GM23338 (cell line): ENCODE data around the gene RGL1.

ENCODE experiments used
- EZH2 ChIP-seq: fragments of 200-600 bp; sonication (generic); IDR thresholded peaks from one replicate; pipeline ENCODE4 v1.8.0; 2017; ENCODE audit warnings: antibody characterized with exemption, mild to moderate bottlenecking, low read depth; ENCODE audit not compliant: unreplicated experiment
- EZH2phosphoT487 ChIP-seq: fragments of 200-600 bp; sonication (generic); IDR thresholded peaks from one replicate; pipeline ENCODE4 v1.8.1; 2018; ENCODE audit warnings: antibody characterized with exemption; ENCODE audit not compliant: unreplicated experiment
- JUNB ChIP-seq: IDR thresholded peaks from one replicate; pipeline ENCODE4 v1.6.1; 2016; ENCODE audit warnings: antibody characterized with exemption; ENCODE audit not compliant: unreplicated experiment
- POLR2AphosphoS5 ChIP-seq: IDR thresholded peaks from 2 replicates; pipeline ENCODE4 v1.6.1; 2016; ENCODE audit warnings: antibody characterized with exemption, low read depth
- TF ChIP-seq, protein P1 (sequence below), 2 experiments: fragments of 200-600 bp in 1 of 2; sonication (generic) in 1 of 2; conservative IDR thresholded peaks; 2 replicates each; pipeline versions ENCODE4 v1.5.1 to v1.6.1; 2016 to 2017; ENCODE audit warnings: antibody characterized with exemption in 2 of 2, low read depth in 2 of 2, mild to moderate bottlenecking in 2 of 2, moderate library complexity in 1 of 2
- TF ChIP-seq, protein P2 (sequence below): IDR thresholded peaks from 2 replicates; pipeline ENCODE4 v1.6.1; 2016; ENCODE audit warnings: antibody characterized with exemption
- TF ChIP-seq, protein P3 (sequence below): IDR thresholded peaks from one replicate; pipeline ENCODE4 v1.6.1; 2018; ENCODE audit warnings: antibody characterized with exemption; ENCODE audit not compliant: unreplicated experiment

DNA sequence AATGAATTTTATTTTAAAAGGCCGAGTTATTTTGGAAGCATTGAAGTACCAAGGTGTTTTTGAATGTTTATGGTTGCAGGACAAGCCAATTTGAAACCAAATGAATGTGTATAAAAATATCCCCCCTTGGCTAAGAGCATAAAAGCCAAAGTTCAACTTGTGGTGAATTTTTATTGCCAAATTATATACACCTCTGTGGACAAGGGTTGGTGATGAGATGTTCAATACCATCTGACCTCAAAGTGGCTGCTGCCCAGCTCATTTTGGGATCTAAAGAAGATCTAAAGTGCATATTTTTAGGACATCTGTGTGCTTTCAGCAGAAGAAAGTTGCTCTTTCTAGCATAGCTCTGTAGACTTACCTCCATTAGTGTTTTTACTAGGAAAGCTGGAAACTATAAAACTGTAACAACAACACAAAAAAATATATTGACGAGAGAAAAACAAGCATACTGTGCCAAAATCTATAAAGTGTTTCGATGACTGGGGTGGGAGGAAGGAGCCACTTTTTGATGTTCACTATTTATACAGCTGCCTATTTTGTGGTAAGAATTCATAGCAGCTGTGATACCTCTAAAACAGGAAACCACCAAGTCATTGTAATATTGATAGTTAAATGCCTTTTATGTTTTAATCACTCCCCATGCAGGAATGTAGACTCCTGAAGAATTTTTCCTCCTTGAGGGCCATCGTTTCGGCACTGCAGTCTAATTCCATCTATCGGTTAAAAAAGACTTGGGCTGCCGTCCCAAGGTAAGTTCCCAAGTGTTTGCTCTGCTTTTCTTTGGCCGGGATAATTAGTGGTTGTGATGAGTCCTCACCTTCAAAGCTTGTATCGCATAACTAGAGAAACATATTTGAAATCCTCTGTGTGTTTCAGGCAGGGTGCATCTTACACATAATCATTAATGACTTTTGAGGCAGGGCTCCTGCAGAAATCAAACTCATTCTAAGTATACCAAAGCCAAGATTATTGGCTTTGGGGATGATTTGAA lies 83.2 kb downstream of the RGL1 start:
- TF ChIP-seq POLR2AphosphoS5 (no peak), EZH2phosphoT487 (no peak), EZH2 (no peak), JUNB (no peak)
- TF ChIP-seq, protein P1, sequence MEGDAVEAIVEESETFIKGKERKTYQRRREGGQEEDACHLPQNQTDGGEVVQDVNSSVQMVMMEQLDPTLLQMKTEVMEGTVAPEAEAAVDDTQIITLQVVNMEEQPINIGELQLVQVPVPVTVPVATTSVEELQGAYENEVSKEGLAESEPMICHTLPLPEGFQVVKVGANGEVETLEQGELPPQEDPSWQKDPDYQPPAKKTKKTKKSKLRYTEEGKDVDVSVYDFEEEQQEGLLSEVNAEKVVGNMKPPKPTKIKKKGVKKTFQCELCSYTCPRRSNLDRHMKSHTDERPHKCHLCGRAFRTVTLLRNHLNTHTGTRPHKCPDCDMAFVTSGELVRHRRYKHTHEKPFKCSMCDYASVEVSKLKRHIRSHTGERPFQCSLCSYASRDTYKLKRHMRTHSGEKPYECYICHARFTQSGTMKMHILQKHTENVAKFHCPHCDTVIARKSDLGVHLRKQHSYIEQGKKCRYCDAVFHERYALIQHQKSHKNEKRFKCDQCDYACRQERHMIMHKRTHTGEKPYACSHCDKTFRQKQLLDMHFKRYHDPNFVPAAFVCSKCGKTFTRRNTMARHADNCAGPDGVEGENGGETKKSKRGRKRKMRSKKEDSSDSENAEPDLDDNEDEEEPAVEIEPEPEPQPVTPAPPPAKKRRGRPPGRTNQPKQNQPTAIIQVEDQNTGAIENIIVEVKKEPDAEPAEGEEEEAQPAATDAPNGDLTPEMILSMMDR (conservative IDR thresholded peaks at IDR 0.05; ENCODE audit: low read depth in 2 of 2) = no peak
- TF ChIP-seq, protein P2, sequence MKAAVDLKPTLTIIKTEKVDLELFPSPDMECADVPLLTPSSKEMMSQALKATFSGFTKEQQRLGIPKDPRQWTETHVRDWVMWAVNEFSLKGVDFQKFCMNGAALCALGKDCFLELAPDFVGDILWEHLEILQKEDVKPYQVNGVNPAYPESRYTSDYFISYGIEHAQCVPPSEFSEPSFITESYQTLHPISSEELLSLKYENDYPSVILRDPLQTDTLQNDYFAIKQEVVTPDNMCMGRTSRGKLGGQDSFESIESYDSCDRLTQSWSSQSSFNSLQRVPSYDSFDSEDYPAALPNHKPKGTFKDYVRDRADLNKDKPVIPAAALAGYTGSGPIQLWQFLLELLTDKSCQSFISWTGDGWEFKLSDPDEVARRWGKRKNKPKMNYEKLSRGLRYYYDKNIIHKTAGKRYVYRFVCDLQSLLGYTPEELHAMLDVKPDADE = no peak
- TF ChIP-seq, protein P3, sequence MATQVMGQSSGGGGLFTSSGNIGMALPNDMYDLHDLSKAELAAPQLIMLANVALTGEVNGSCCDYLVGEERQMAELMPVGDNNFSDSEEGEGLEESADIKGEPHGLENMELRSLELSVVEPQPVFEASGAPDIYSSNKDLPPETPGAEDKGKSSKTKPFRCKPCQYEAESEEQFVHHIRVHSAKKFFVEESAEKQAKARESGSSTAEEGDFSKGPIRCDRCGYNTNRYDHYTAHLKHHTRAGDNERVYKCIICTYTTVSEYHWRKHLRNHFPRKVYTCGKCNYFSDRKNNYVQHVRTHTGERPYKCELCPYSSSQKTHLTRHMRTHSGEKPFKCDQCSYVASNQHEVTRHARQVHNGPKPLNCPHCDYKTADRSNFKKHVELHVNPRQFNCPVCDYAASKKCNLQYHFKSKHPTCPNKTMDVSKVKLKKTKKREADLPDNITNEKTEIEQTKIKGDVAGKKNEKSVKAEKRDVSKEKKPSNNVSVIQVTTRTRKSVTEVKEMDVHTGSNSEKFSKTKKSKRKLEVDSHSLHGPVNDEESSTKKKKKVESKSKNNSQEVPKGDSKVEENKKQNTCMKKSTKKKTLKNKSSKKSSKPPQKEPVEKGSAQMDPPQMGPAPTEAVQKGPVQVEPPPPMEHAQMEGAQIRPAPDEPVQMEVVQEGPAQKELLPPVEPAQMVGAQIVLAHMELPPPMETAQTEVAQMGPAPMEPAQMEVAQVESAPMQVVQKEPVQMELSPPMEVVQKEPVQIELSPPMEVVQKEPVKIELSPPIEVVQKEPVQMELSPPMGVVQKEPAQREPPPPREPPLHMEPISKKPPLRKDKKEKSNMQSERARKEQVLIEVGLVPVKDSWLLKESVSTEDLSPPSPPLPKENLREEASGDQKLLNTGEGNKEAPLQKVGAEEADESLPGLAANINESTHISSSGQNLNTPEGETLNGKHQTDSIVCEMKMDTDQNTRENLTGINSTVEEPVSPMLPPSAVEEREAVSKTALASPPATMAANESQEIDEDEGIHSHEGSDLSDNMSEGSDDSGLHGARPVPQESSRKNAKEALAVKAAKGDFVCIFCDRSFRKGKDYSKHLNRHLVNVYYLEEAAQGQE = no peak
